Hepatocyte (in vitro differentiated cells): ENCODE data around the gene FCER2. TPM values are rescaled to one million over a fixed set of nuclear protein-coding genes. Genes with fewer than 3 reads are reported as not detected.

Source experiments
- DNase-seq: peaks from one replicate; pipeline ENCODE4 v3.0.0-alpha.2; 2016; ENCODE audit warnings: low spot score
- H2AFZ ChIP-seq: fragments of 200-600 bp; sonication (generic); 2 replicates; pipeline ENCODE4 v1.6.0; 2016; ENCODE audit warnings: antibody characterized with exemption, mild to moderate bottlenecking
- H3K27ac ChIP-seq: fragments of 200-600 bp; sonication (generic); 2 replicates; pipeline ENCODE4 v1.5.1; 2016; ENCODE audit warnings: mild to moderate bottlenecking
- H3K27me3 ChIP-seq: fragments of 200-600 bp; sonication (generic); 2 replicates; pipeline ENCODE4 v1.6.1; 2016
- H3K36me3 ChIP-seq: fragments of 200-600 bp; sonication (generic); replicated peaks from 2 replicates; pipeline ENCODE4 v1.5.1; 2016; ENCODE audit warnings: low read depth; ENCODE audit not compliant: insufficient read depth
- H3K4me1 ChIP-seq: fragments of 200-600 bp; sonication (generic); 2 replicates; pipeline ENCODE4 v1.5.1; 2016; ENCODE audit warnings: mild to moderate bottlenecking, moderate library complexity; ENCODE audit not compliant: insufficient read depth
- H3K4me2 ChIP-seq: fragments of 200-600 bp; sonication (generic); 2 replicates; pipeline ENCODE4 v1.6.0; 2016
- H3K4me3 ChIP-seq: fragments of 200-600 bp; sonication (generic); 2 replicates; pipeline ENCODE4 v1.5.1; 2016; ENCODE audit warnings: mild to moderate bottlenecking
- H3K79me2 ChIP-seq: fragments of 200-600 bp; sonication (generic); 2 replicates; pipeline ENCODE4 v1.6.0; 2017; ENCODE audit warnings: mild to moderate bottlenecking
- H3K9me2 ChIP-seq: fragments of 200-600 bp; sonication (generic); replicated peaks from 2 replicates; pipeline ENCODE4 v1.6.0; 2017; ENCODE audit warnings: mild to moderate bottlenecking; ENCODE audit not compliant: insufficient read depth
- H3K9me3 ChIP-seq: fragments of 200-600 bp; sonication (generic); 2 replicates; pipeline ENCODE4 v1.5.1; 2016; ENCODE audit warnings: low read depth, mild to moderate bottlenecking
- H4K20me1 ChIP-seq: fragments of 200-600 bp; sonication (generic); 2 replicates; pipeline ENCODE4 v1.6.0; 2016; ENCODE audit warnings: mild to moderate bottlenecking; ENCODE audit not compliant: insufficient read depth, poor library complexity, severe bottlenecking
- CTCF ChIP-seq: fragments of 200-600 bp; sonication (generic); IDR thresholded peaks from 2 replicates; pipeline ENCODE4 v1.5.1; 2016; ENCODE audit warnings: antibody characterized with exemption, mild to moderate bottlenecking; ENCODE audit not compliant: poor library complexity
- EZH2 ChIP-seq: fragments of 200-600 bp; sonication (generic); IDR thresholded peaks from 2 replicates; pipeline ENCODE4 v1.6.1; 2016; ENCODE audit warnings: antibody characterized with exemption, mild to moderate bottlenecking, borderline replicate concordance
- EZH2phosphoT487 ChIP-seq: fragments of 200-600 bp; sonication (generic); IDR thresholded peaks from one replicate; pipeline ENCODE4 v1.6.1; 2018; ENCODE audit warnings: antibody characterized with exemption, mild to moderate bottlenecking, low read depth, moderate library complexity; ENCODE audit not compliant: unreplicated experiment, severe bottlenecking
- WGBS: methylation state at CpG from one replicate; pipeline ENCODE4 v1.1.6; 2016; ENCODE audit warnings: low lambda C conversion rate; ENCODE audit errors: missing lambda C conversion rate; 5-methylcytosine and 5-hydroxymethylcytosine counted together
- polyA plus RNA-seq: library from polyadenylated mRNA; unstranded; fragments of >200 nt; fragmentation: Nextera tagmentation; extraction: Ambion mirVana; gene quantifications from 2 replicates; pipeline ENCODE4 v1.2.1, GENCODE V29; 2016
- total RNA-seq: library from RNA; depleted of rRNA; stranded (reverse); fragments of >200 nt; gene quantifications from 2 replicates; pipeline ENCODE4 v1.2.3, GENCODE V29; 2014

FCER2 gene
- total and polyA plus RNA-seq, 2 experiments from 2014 or later, result not detected

- H2AFZ ChIP-seq, result no peak overlapping the region
- H3K27ac ChIP-seq, result no peak overlapping the region
- H3K9me3 ChIP-seq, result no peaks in the 10 kb centered on the region
- H3K79me2 ChIP-seq, result no peaks in the 10 kb centered on the region
- H3K36me3 ChIP-seq, result no peaks in the 10 kb centered on the region
- H3K9me2 ChIP-seq, result no peaks in the 10 kb centered on the region
- H4K20me1 ChIP-seq, result no peaks in the 10 kb centered on the region
- no peak overlapping the region for H3K4me2 ChIP-seq
- H3K4me3 ChIP-seq, result no peak overlapping the region
- no peaks in the 10 kb centered on the region for H3K27me3 ChIP-seq
- DNase-seq, result no peak
- no peak for TF ChIP-seq EZH2
- no peak for TF ChIP-seq EZH2phosphoT487
- TF ChIP-seq CTCF, result no peak
- no peaks in the 10 kb centered on the region for H3K4me1 ChIP-seq
- 87% methylated on average over 14 of the region's 14 CpGs for WGBS
Measured at GRCh38 chr19:7706188-7706954, 4.4 kb upstream of the FCER2 start.

- Histone ChIP-seq H3K4me2 (no peak overlapping the region), H3K9me2 (no peaks in the 10 kb centered on the region), H3K9me3 (no peaks in the 10 kb centered on the region), H3K4me1 (no peaks in the 10 kb centered on the region), H2AFZ (no peak overlapping the region), H4K20me1 (no peaks in the 10 kb centered on the region), H3K27ac (no peak overlapping the region), H3K79me2 (no peaks in the 10 kb centered on the region), H3K4me3 (no peak overlapping the region), H3K27me3 (no peaks in the 10 kb centered on the region), H3K36me3 (no peaks in the 10 kb centered on the region)
- WGBS, result 89% methylated on average over 24 of the region's 24 CpGs
- no peak for DNase-seq
- TF ChIP-seq EZH2 (no peak), EZH2phosphoT487 (no peak), CTCF (no peak)
Measured at GRCh38 chr19:7705387-7706187, 3.7 kb upstream of the FCER2 start.

- TF ChIP-seq EZH2 (no peak), EZH2phosphoT487 (no peak), CTCF (no peak)
- WGBS, result 85% methylated on average over 6 of the region's 6 CpGs
- DNase-seq, result no peak
- H2AFZ ChIP-seq, result no peak overlapping the region
- H3K4me2 ChIP-seq, result no peak overlapping the region
- H3K4me3 ChIP-seq, result no peak overlapping the region
- H3K27ac ChIP-seq, result no peak overlapping the region
- H3K36me3 ChIP-seq, result no peaks in the 10 kb centered on the region
- H3K79me2 ChIP-seq, result no peaks in the 10 kb centered on the region
- H4K20me1 ChIP-seq, result no peaks in the 10 kb centered on the region
- H3K9me2 ChIP-seq, result no peaks in the 10 kb centered on the region
- no peaks in the 10 kb centered on the region for H3K9me3 ChIP-seq
- H3K4me1 ChIP-seq, result no peaks in the 10 kb centered on the region
- H3K27me3 ChIP-seq, result peaks cover 4% of the 10 kb centered on the region
Measured at GRCh38 chr19:7704280-7705060, 2.5 kb upstream of the FCER2 start.
